Mucosa of rectum (tissue), 2 donors: ENCODE results near the gene COMMD2.

Source experiments
- H3K27ac ChIP-seq, 2 donors: one replicate each; pipeline ENCODE4 v1.7.0; 2013; ENCODE audit warnings: inconsistent platforms in 2 of 2, low read depth in 2 of 2, low read length in 2 of 2
- H3K27me3 ChIP-seq, 2 donors: one replicate each; pipeline ENCODE4 v1.7.0; 2013; ENCODE audit warnings: low read length in 2 of 2; ENCODE audit not compliant: control insufficient read depth in 2 of 2, insufficient read depth in 2 of 2
- H3K36me3 ChIP-seq, 2 donors: one replicate each; pipeline ENCODE4 v1.7.0; 2013; ENCODE audit warnings: low read length in 2 of 2; ENCODE audit not compliant: control insufficient read depth in 2 of 2, insufficient read depth in 2 of 2
- H3K4me1 ChIP-seq, 2 donors: one replicate each; pipeline ENCODE4 v1.7.0; 2013; ENCODE audit warnings: low read length in 2 of 2, mild to moderate bottlenecking in 1 of 2; ENCODE audit not compliant: control insufficient read depth in 2 of 2, insufficient read depth in 2 of 2
- H3K4me3 ChIP-seq, 2 donors: one replicate each; pipeline ENCODE4 v1.7.0; 2013; ENCODE audit warnings: low read length in 2 of 2
- H3K9ac ChIP-seq, 2 donors: one replicate each; pipeline ENCODE4 v1.7.0; 2013; ENCODE audit warnings: low read length in 2 of 2, low read depth in 1 of 2, mild to moderate bottlenecking in 1 of 2
- H3K9me3 ChIP-seq, 2 donors: one replicate each; pipeline ENCODE4 v1.7.0; 2013; ENCODE audit warnings: low read length in 2 of 2; ENCODE audit not compliant: control insufficient read depth in 2 of 2
- donor health status: healthy.
- donor health status: Normal muscosa, but diverticular disease.

COMMD2 gene

GRCh38 chr3:149752051-149752787 lies at the start of gene COMMD2:
TSS of gene COMMD2 (minus strand) at chr3:149752489. CDS start at chr3:149752444, 45 bp downstream.
- H3K9me3 ChIP-seq, result no peaks in the 10 kb centered on the region
- H3K27me3 ChIP-seq, result no peaks in the 10 kb centered on the region
- H3K4me1 ChIP-seq, result peaks cover 5 to 8% of the 10 kb centered on the region in 2 donors
- peak within 1 kb of the TSS; percentile 57 to 71 for H3K27ac ChIP-seq
- H3K36me3 ChIP-seq, result peaks cover 7 to 15% of the 10 kb centered on the region in 2 donors
- H3K4me3 ChIP-seq, result peak within 1 kb of the TSS; percentile 97
- peak within 1 kb of the TSS; percentile 85 to 87 for H3K9ac ChIP-seq

GRCh38 chr3:149801639-149802038 lies 49.4 kb upstream of the COMMD2 start:
- Histone ChIP-seq H3K27me3 (no peaks in the 10 kb centered on the region), H3K9ac (no peak overlapping the region), H3K36me3 (no peaks in the 10 kb centered on the region), H3K4me3 (no peak overlapping the region), H3K27ac (no peak overlapping the region), H3K9me3 (no peaks in the 10 kb centered on the region), H3K4me1 (no peaks in the 10 kb centered on the region)

GRCh38 chr3:149801195-149801594 lies 48.9 kb upstream of the COMMD2 start:
- H3K4me3 ChIP-seq, result no peak overlapping the region
- no peaks in the 10 kb centered on the region for H3K4me1 ChIP-seq
- no peaks in the 10 kb centered on the region for H3K36me3 ChIP-seq
- H3K27me3 ChIP-seq, result no peaks in the 10 kb centered on the region
- H3K27ac ChIP-seq, result no peak overlapping the region
- H3K9me3 ChIP-seq, result no peaks in the 10 kb centered on the region
- no peak overlapping the region for H3K9ac ChIP-seq

GRCh38 chr3:149800693-149801092 lies 48.4 kb upstream of the COMMD2 start:
- H3K27me3 ChIP-seq, result no peaks in the 10 kb centered on the region
- H3K4me3 ChIP-seq, result no peak overlapping the region
- no peaks in the 10 kb centered on the region for H3K36me3 ChIP-seq
- H3K4me1 ChIP-seq, result no peaks in the 10 kb centered on the region
- no peak overlapping the region for H3K9ac ChIP-seq
- no peak overlapping the region for H3K27ac ChIP-seq
- H3K9me3 ChIP-seq, result no peaks in the 10 kb centered on the region

- H3K9me3 ChIP-seq, result no peaks in the 10 kb centered on the region
- no peaks in the 10 kb centered on the region for H3K27me3 ChIP-seq
- H3K4me3 ChIP-seq, result no peak overlapping the region
- no peaks in the 10 kb centered on the region for H3K4me1 ChIP-seq
- H3K9ac ChIP-seq, result no peak overlapping the region
- no peak overlapping the region for H3K27ac ChIP-seq
- no peaks in the 10 kb centered on the region for H3K36me3 ChIP-seq
Observed at GRCh38 chr3:149796026-149796425, 43.7 kb upstream of the COMMD2 start.

GRCh38 chr3:149792452-149793270 lies 40.4 kb upstream of the COMMD2 start, which contains the start of gene ANKUB1:
TSS of gene ANKUB1 (minus strand) at chr3:149792554. CDS start at chr3:149792366, 188 bp downstream.
- no peak within 1 kb of the TSS for H3K9ac ChIP-seq
- H3K9me3 ChIP-seq, result no peaks in the 10 kb centered on the region
- no peak within 1 kb of the TSS for H3K27ac ChIP-seq
- no peaks in the 10 kb centered on the region for H3K4me1 ChIP-seq
- peaks cover 0 to 3% of the 10 kb centered on the region in 2 donors for H3K27me3 ChIP-seq
- no peaks in the 10 kb centered on the region for H3K36me3 ChIP-seq
- no peak within 1 kb of the TSS for H3K4me3 ChIP-seq

GRCh38 chr3:149790698-149791097 lies 38.4 kb upstream of the COMMD2 start:
- no peak overlapping the region for H3K4me3 ChIP-seq
- H3K27me3 ChIP-seq, result peaks cover 0 to 3% of the 10 kb centered on the region in 2 donors
- no peaks in the 10 kb centered on the region for H3K36me3 ChIP-seq
- no peak overlapping the region for H3K9ac ChIP-seq
- no peak overlapping the region for H3K27ac ChIP-seq
- no peaks in the 10 kb centered on the region for H3K4me1 ChIP-seq
- no peaks in the 10 kb centered on the region for H3K9me3 ChIP-seq

GRCh38 chr3:149790268-149790667 lies 38.0 kb upstream of the COMMD2 start:
- no peak overlapping the region for H3K9ac ChIP-seq
- H3K4me3 ChIP-seq, result no peak overlapping the region
- H3K36me3 ChIP-seq, result no peaks in the 10 kb centered on the region
- peaks cover 0 to 3% of the 10 kb centered on the region in 2 donors for H3K27me3 ChIP-seq
- H3K27ac ChIP-seq, result no peak overlapping the region
- H3K4me1 ChIP-seq, result no peaks in the 10 kb centered on the region
- H3K9me3 ChIP-seq, result no peaks in the 10 kb centered on the region

- no peaks in the 10 kb centered on the region for H3K36me3 ChIP-seq
- H3K9me3 ChIP-seq, result no peaks in the 10 kb centered on the region
- H3K27me3 ChIP-seq, result no peaks in the 10 kb centered on the region
- H3K4me3 ChIP-seq, result no peak overlapping the region
- no peaks in the 10 kb centered on the region for H3K4me1 ChIP-seq
- H3K9ac ChIP-seq, result no peak overlapping the region
- H3K27ac ChIP-seq, result peak overlapping the region in 1 of 2 donors; percentile 1
Observed at GRCh38 chr3:149784064-149784704, 31.9 kb upstream of the COMMD2 start.

GRCh38 chr3:149783576-149783975 lies 31.3 kb upstream of the COMMD2 start:
- Histone ChIP-seq H3K27ac (no peak overlapping the region), H3K9me3 (no peaks in the 10 kb centered on the region), H3K36me3 (no peaks in the 10 kb centered on the region), H3K4me3 (no peak overlapping the region), H3K27me3 (no peaks in the 10 kb centered on the region), H3K9ac (no peak overlapping the region), H3K4me1 (no peaks in the 10 kb centered on the region)
